GM12878 (cell line): ENCODE results near the gene ADAP1. TPM values are rescaled to one million over a fixed set of nuclear protein-coding genes. Genes with fewer than 3 reads are reported as not detected.

Experiments used
- BCL11A ChIP-seq: IDR thresholded peaks from 2 replicates; pipeline ENCODE4 v1.6.1; 2011; ENCODE audit warnings: low read depth, low read length
- CREB1 ChIP-seq: IDR thresholded peaks from 2 replicates; pipeline ENCODE4 v1.6.1; 2012; ENCODE audit warnings: low read depth, mild to moderate bottlenecking, inconsistent platforms
- CUX1 ChIP-seq: IDR thresholded peaks from 2 replicates; pipeline ENCODE4 v1.6.1; 2012; ENCODE audit warnings: improper control_type of control experiment, low read depth, low read length; ENCODE audit not compliant: insufficient replicate concordance
- POU2F2 ChIP-seq: IDR thresholded peaks from 3 replicates; pipeline ENCODE4 v1.6.1; 2011; ENCODE audit warnings: low read depth, mild to moderate bottlenecking, low read length, borderline replicate concordance
- STAT1 ChIP-seq: fragments of 450-650 bp; conservative IDR thresholded peaks from 2 replicates; pipeline ENCODE4 v1.6.1; 2014; ENCODE audit warnings: antibody characterized with exemption, mild to moderate bottlenecking
- TBL1XR1 ChIP-seq: IDR thresholded peaks from 2 replicates; pipeline ENCODE4 v1.6.1; 2012; ENCODE audit warnings: low read depth, low read length, improper control_type of control experiment
- ZBTB40 ChIP-seq: fragments of 450-650 bp; IDR thresholded peaks from 2 replicates; pipeline ENCODE4 v1.6.1; 2016; ENCODE audit warnings: mild to moderate bottlenecking, moderate library complexity, borderline replicate concordance
- polyA plus RNA-seq, 11 experiments: library from polyadenylated mRNA; depleted of rRNA in 4 of 11; unstranded in 6 of 11; stranded (reverse) in 5 of 11; fragments of >200 nt; fragmentation: Nextera tagmentation in 4 of 11; fragmentation: Illumina TruSeq in 1 of 11; extraction: Ambion mirVana in 4 of 11; extraction: Trizol in 1 of 11; gene quantifications; 1 replicate in 1 of 11; 2 replicates in 10 of 11; pipeline versions ENCODE4 v1.2.1 to v1.2.3, GENCODE V29; 2011 to 2016; ENCODE audit warnings: inconsistent platforms in 2 of 11, missing spikeins in 2 of 11, low read depth in 1 of 11
- total RNA-seq, 4 experiments: library from RNA; depleted of rRNA in 3 of 4; stranded (reverse); fragments of >200 nt in 3 of 4; fragmentation: Illumina TruSeq in 1 of 4; extraction: Trizol in 1 of 4; gene quantifications; 2 replicates each; pipeline versions ENCODE4 v1.2.1 to v1.2.3, GENCODE V29; 2013 to 2021

Gene ADAP1
- total and polyA plus RNA-seq, 10 of the 15 experiments (the other 5 are each of a cell fraction or from before 2014, with no cell fraction given), result 0.22 to 44.2 (median 22.0) TPM; not detected in 1

GRCh38 chr7:910441-910861 lies 44.0 kb downstream of the ADAP1 start (continued):
- no peak for TF ChIP-seq STAT1
- no peak for TF ChIP-seq CUX1
- no peak for TF ChIP-seq ZBTB40
- TF ChIP-seq POU2F2, result peak; percentile 81; the same call in 2 of the 3 replicates
- TF ChIP-seq BCL11A, result no peak
- TF ChIP-seq CREB1, result no peak
- TF ChIP-seq TBL1XR1, result no peak
- TF ChIP-seq, all 136 proteins: peak for 4
